HG03135 (cell line): Measurements from ENCODE around the gene ITPR1.

ENCODE experiments used
- ATAC-seq: cut with Tn5 transposase; IDR thresholded peaks from one replicate; pipeline ENCODE4 v1.9.1; 2021; ENCODE audit warnings: mild to moderate bottlenecking, moderate library complexity; ENCODE audit not compliant: unreplicated experiment

Gene ITPR1

DNA sequence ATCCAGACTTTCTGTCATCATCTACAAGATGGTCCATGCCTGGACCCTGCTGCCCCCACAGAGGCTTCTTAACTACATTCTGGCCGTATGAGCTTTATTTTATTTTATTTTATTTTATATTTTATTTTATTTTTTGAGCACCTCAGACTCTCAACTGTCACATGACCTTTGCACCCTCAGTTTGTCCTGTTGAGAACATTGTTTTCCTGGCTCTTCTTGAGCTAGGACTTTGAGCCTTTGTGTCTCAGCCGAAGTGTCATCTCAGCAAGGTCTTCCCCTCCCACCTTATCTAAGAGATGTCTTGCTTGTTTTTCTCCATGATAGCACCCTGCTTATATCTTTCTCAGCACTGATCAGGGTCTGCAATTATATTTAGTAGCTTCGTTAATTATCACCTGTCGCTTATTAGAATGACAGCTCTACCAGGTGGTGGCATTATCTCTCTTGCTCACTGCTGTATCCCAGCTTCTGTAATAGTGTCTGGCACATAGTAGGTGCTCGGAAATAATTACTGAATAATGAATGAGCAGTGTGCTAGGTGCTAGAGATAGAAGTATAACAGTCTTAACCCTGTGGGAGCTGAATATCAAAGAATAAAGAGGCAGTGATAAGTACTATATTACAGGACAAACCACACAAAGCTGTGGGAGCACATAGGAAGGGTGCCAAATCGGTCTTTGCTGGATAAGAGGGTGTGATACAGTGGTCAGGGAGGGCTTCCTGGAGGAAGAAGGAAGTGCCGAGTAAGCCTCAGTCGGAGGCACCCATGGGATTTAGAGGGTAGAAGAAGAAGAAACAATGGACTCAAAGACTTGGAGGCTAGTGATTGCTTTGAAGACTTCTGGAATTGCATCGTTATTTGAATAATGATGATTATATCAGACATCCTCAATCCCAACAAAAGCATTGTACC lies 136.2 kb downstream of the ITPR1 start:
- ATAC-seq = no peak

DNA sequence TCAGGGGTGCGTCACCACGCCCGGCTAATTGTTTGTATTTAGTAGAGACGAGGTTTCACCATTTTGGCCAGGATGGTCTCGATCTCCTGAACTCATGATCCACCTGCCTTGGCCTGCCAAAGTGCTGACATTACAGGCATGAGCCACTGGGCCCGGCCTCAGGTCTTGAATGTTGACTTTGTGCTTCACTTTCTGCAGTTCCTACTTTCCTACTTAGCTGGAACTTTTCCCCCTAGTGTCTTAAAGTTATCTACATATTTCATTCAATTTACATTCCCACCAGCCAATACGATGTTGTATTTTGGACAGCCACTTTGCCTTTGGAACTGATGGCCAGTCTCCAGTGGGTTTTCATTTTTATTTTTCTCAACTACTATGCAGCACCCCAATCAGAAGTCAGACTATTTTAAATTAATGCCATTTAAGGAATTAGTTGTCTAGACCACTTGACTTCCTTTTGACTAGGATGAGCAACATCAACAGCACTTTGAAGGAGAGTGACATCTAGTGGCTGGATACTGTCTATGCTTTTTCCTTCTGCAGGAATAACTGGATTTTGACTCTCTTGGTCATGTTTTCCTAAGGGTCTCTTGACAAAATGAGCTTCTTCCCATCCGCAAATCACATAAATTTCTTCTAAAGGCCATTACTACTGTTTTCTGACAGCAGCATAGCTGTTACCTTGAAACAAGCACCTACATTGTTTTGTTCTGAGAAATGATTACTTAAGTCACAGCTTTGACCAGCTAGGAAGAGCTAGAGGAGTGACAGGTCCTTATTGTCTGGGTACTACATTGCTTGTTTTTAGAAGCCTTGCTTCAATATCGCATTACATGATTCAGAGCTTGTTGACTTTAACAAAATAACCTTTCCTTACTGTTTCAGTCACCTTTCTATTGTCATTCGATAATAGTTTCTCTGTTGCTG lies 140.2 kb downstream of the ITPR1 start:
- ATAC-seq = no peak

DNA sequence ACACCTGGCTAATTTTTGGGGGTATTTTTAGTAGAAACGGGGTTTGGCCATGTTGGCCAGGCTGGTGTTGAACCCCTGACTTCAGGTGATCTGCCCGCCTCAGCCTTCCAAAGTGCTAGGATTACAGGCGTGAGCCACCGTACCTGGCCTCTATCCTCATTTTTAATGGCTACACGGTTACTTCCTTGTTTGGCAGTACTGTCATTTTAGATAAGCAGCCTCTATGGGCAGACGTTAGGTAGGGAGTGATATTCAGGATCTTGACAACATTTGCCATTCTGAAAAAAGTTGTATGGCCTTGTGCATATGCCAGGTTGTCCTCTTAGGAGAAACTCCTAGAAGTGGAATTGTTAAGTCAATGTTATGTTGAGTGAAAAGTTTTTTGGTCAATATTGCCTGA lies 141.7 kb downstream of the ITPR1 start:
- ATAC-seq = no peak

DNA sequence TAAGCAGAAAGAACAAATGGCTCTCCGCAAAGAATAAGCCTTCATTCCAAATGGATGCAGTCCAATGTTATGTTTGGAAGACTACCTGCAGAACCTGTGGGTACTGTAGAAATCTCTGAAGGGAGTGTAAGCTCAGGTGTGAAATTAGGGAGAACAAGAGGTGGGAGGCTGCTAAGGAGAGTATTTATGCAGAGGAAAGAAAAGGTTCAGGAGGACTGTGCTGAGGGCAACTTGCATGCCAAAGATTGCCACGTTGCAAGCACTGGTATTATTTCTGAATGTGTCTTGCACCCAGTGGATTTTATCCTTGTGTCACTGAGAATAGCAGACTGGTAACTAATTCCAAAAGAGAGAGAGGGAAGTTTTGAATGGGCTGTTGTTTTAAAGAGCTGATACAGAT lies 144.1 kb downstream of the ITPR1 start:
- ATAC-seq = no peak

DNA sequence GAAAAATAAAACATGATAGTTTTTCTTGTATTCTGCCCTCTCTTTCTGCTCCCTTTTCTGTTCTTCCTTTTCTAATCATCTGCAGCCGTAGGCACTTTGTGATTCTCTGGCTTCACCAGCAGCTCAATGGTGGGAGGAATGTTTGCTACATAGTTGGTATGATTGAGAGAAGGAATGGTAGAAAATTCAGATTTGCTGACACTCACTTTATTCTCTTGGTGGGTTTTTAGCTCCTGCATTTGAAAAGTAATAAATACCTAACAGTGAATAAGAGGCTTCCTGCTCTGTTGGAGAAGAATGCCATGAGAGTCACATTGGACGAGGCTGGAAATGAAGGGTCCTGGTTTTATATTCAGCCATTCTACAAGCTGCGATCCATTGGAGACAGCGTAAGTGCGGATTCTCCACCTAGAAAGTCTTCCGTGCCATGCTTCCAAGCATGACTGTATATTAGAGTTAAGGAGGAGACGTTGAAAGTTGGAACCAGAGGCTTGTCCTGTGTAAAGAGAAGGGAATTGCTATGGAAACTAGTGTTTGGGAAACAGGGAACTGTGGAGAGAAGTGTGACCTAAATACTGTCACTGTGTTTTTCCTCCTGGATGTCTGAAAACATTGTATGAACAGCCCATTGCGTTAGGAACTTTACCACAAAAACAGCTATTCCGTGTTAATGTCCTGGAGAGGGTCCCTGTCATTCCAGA lies 148.9 kb downstream of the ITPR1 start:
- ATAC-seq = no peak

DNA sequence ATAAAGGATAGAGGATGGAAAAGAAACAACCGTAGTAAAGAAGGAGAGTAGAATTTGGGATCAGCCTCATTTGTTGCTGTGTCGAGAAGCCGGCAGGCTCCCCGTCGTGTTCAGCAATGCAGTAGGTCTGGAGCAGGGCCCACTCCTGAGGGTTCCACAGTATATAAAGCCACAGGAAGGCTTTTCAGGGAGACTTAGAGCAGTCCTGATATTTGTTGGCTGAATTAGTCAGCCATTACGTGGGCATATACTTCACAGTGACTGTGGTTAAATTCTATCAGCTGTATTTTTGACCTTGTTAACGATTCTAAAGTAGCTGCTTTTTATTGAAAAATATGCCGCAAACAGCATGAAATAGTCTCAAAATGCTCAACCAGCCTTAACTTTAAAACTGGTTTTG lies 149.5 kb downstream of the ITPR1 start:
- ATAC-seq = no peak

DNA sequence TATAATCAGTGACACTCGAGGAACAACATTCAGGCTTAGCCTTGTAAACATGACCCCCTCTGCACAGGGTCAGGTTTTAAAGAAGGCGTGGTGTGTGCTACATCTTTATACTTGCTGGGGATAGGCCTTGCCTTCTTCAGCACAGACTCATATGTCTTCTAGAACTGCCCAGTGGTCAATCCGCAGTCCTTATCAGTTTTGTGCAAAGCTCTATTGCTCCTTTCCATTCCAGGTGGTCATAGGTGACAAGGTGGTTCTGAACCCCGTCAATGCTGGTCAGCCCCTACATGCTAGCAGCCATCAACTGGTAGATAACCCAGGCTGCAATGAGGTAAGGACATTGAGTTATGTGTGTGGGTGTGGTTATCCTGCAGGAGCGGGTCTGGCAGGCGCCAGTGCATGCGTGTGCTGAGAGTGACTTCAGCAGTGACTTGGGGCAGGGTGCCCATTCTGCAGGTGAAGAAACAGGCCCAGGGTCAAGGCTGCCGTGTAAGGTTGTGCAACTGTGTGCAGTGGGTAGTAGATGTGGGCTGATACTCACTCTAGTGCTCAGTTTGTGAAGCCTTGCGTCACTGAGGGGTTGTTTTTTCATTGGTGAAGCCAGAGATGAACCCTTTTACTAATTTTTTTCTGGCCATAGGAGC lies 150.9 kb downstream of the ITPR1 start:
- ATAC-seq = no peak

DNA sequence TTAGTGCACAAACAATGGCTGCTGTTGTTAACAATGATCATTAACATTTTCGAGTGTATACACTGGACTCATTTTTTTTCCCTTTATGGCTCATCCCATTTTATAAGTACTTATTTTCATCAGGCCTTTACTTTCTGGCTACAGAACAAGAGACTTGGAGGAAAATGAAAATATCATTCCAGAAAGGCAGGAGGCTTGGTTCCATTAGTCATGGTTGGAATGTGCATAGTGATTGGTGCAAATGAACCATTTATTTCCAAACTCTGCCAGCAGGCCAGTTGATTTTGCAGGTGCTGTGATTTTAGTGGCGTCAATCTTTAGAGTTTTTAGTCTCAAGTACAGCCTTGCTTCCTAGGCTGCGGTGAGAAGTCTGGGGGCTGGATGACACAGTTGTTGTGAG lies 151.8 kb downstream of the ITPR1 start:
- ATAC-seq = no peak

DNA sequence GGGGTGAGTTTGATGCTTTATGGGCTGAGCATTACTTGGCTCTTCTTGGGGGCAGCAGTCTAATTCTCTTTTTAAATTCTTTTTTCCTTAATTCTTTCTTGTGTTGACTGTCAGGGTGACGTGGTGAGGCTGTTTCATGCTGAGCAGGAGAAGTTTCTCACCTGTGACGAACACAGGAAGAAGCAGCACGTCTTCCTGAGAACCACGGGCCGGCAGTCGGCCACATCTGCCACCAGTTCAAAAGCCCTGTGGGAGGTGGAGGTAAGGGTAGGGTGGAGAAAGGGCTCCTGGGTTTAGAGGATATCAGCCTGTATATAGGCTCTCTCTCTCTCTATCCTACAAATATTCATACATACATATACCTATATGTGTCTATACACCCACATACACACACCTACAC lies 152.3 kb downstream of the ITPR1 start:
- ATAC-seq = no peak

DNA sequence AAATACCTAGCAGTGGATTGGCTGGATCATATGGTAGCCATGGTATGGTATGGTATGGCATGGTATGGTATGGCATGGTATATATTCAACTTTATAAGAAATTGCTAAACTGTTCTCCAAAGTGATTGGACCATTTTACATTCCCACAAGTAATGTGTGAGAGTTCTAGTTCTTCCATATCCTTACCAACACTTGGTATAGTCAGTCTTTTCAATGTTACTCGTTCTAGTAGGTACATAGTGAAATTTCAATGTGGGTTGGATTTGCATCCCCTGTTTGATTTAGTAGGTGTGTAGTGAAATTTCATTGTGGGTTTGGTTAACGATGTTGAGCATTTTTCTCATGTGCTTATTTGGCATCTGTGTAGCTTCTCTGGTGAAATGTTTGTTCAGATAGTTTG lies 154.3 kb downstream of the ITPR1 start:
- no peak for ATAC-seq

DNA sequence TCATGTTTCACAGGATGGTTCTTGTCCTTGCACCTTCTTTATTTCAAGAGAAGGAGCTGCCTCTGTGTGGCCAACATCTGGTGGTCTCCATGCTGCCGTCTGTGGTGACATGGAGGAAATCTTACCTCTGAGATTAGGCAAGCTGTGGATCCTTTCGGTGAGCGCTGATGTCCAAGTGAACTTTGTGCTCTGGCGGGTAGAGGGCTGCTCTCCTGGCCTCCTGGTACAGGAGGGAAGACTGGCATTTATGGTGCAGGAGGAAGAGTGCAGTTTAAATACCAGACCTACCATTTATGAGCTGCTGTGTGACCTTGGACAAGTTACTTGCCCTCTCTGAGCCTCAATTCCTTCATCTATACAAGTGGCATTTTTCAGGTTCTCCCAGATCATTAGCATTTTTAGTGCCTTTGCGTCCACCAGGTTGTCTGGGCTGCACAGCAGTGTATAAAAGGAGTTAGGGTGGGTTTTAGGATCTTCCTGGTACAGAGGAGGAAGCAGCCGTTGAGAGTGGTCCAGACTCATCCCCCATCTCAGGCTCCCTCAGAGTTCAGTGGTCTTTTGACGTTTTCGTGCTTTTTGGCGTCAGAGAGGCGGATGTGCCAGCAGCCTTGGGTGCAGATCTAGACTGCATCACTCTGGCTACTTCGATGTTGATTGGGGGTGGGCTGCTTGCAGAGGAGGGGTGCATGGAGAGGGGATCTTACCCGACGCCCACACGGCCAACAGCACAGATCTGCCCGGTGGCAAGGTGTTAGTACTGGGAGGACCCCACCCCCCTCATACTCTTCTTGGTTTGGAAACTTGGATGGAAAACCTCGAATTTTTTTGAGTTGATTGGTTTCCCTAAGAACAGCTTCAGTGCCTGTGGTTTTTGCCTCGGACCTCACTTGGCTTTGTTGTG lies 162.2 kb downstream of the ITPR1 start:
- ATAC-seq = no peak

DNA sequence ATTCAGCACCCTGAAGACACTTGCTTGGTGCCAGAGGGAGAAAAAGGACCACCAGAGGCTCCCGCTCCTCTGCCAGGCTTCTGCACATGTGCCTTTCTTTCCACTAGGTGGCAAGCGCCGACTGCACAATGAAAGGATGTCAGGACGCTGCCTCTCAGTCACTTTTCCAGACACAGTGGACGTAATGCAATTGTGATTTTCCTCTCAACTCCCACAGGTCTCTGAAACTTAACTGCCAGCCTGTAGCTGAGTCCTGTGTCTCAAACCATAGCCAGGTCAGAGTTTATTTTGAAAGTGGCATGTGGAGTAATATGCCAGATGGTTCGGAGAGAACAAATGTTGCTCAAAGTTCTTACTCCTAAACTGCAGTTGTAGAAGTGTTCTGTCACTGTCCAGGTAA lies 162.9 kb downstream of the ITPR1 start:
- no peak for ATAC-seq

DNA sequence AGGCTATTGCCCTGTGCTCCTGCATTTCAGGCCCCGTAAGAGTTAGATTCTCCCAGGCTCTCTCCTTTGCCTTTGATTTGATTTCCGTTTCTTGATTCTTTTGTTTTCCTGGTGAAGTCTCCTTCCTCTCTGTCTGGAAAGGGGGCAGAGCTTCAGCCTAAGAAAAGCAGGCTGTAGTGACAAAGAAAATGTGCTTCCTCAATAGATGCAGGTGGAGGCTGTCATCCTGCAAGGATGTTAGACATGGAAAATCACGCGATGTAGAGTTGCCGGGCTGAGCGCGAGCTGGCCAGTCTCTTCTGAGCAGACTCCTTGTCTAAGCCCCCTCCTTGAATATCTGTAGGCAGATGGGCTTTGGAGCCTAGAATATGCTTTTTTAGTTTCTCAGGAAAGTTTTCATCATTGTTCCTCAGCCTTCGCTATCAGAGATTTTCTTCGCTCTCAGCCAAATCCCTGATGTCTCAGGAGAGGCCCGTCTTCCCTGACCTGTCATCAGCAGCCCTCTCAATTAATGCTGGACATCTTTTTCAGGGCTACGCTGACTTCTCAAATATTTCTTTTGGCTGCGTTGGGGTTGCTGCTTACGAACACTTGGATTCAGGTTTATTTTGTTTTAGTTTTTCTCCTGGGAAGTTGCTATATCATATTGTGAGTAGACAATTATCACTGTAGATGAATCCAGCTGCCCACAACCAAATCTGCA lies 163.6 kb downstream of the ITPR1 start:
- ATAC-seq = no peak

DNA sequence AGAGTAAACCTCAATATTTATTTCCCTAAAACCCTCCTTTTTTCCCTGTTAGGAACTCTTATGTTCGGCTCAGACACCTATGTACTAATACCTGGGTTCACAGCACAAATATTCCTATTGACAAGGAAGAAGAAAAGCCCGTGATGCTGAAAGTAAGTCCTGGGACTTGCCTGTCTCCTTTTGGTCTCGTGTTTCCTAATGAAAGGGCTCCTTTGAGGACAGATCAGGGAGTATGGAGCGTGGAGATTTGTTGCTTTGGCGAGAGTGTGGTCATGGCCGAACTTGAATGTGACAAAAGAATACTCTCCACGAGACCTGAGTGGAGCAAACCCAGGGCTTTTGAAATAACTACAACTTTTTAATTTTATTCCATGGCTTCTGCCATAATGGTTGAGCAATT lies 167.8 kb downstream of the ITPR1 start:
- no peak for ATAC-seq

DNA sequence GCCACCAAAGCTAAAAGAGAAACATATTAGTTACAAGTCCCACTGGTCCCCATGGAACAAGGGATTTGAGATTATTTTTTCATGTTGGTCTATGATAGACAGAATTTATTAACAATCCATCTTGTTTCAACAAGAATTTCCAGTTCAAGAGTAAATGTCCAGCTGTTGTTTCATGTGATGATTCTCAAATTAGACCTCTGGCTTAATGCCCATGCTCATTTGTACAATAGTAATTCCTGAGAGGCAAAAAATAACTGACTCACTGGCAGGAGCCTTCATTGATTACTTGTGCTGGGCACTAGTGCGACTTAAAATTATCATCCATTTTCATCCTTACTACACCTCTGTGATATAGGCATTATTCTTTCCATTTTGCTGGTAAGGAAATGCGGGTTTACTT lies 171.3 kb downstream of the ITPR1 start:
- no peak for ATAC-seq

DNA sequence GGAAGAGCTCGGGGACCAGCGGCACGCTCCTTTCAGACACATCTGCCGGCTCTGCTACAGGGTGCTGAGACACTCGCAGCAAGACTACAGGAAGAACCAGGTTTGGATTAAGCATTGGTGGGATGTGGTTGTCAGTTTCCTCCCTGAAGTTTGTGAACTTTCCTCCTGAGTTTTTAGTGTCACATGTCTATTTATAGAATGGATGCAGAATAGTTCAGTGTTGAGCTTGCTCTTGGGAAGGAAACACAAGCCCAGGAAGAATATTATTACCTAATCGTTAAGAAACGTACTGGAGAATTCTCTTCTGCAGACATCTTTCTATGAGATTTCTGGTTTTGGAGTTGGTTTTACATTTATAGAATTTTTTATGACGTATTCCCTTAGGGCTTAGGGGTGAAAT lies 172.0 kb downstream of the ITPR1 start:
- no peak for ATAC-seq

DNA sequence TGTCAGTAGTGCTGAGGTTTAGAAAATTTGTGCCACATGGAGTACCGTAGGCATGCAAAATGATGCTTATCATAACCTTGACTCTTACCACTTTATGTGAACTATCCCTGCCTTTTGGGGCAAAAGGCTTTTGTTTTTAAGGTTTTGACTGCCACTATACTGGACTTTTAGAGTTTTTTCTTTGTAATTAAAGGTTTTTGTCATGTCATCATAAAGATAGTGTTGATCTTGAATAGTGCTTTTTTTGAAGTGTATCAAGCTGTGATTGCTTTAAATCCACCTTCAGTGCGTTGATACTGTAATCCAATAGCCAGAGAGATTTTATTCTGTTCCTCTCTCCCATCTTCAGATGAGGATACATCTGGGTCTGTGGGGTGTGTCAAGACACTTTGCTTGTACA lies 172.9 kb downstream of the ITPR1 start:
- no peak for ATAC-seq

DNA sequence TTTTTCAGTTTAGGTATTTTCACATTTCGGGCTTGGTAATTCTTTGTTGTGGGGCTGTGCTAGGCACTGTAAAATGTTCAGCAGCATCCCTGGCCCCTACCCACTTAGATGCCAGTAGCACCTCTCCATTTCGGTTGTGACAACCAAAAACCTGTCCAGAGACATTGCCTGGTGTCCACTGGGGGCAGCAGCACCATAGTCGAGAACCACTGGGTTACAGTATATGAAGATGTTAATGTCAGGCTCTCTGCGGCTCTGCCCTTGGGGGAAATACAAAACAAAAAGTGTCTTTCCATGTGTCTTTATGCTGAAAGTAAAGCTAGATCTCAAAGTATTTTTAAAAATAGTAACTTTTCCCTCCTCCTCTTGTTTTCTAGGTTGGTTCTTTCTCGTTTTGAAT lies 177.2 kb downstream of the ITPR1 start:
- ATAC-seq = no peak

DNA sequence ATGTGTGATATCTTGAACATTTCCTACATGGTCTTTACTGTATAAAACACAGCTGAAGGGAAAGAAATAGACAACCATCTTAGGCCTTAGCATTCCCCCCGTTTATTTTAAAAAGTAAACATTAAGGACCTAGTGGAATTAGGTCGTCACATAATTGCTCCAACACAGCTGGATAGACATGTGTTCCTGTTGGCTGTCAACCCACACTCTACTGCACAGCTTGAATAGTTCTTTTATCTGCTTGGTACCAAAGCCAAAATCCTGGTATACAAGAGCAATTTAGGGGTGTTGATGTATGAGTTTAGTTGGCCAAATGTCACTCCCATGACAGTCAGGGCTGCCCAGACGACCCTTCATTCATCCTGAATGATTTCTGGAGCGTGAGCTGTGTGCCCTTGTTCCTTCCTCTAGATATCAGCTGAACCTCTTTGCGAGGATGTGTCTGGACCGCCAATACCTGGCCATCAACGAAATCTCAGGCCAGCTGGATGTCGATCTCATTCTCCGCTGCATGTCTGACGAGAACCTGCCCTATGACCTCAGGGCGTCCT lies 179.7 kb downstream of the ITPR1 start:
- ATAC-seq = no peak
